H1 (cell line): Measurements from ENCODE around the gene SYT17. TPM values are rescaled to one million over a fixed set of nuclear protein-coding genes. Genes with fewer than 3 reads are reported as not detected.

Source experiments
- CTCF ChIA-PET: fragments of 300-600 bp; sonication (Branson Sonifier 250); formaldehyde crosslinking; loops from one replicate; lab custom pipeline; 2021; ENCODE audit not compliant: partially characterized antibody; lab: Charles Lee
- POLR2A ChIA-PET: fragments of 300-600 bp; sonication (Branson Sonifier 250); formaldehyde crosslinking; loops from one replicate; lab custom pipeline; 2021; ENCODE audit warnings: inconsistent platforms; ENCODE audit not compliant: partially characterized antibody; lab: Charles Lee
- DNase-seq, 2 experiments: peaks; one replicate each; pipeline versions ENCODE4 v3.0.0 to v3.0.0-alpha.2; 2010 to 2022; ENCODE audit warnings: low spot score in 2 of 2, low read depth in 1 of 2, mixed read lengths in 1 of 2
- FAIRE-seq: peaks from 2 replicates; lab custom pipeline; 2011; peaks lifted over from hg19 to GRCh38; lab: Jason Lieb, UNC
- H2AFZ ChIP-seq: 2 replicates; pipeline ENCODE4 v1.8.1; 2012; ENCODE audit warnings: low read length, inconsistent platforms
- H2AK5ac ChIP-seq: 2 replicates; pipeline ENCODE4 v1.6.1; 2013; ENCODE audit warnings: low read depth, low read length
- H2BK120ac ChIP-seq: replicated peaks from 2 replicates; pipeline ENCODE3; 2013; ENCODE audit warnings: low read depth, low read length, inconsistent platforms
- H2BK12ac ChIP-seq: 2 replicates; pipeline ENCODE4 v1.6.1; 2013; ENCODE audit warnings: low read depth, low read length
- H2BK15ac ChIP-seq: 2 replicates; pipeline ENCODE4 v1.6.1; 2013; ENCODE audit warnings: low read length
- H2BK20ac ChIP-seq: 2 replicates; pipeline ENCODE4 v1.6.1; 2013; ENCODE audit warnings: low read length
- H2BK5ac ChIP-seq: 2 replicates; pipeline ENCODE4 v1.6.1; 2013; ENCODE audit warnings: low read depth, low read length
- H3K14ac ChIP-seq: 2 replicates; pipeline ENCODE4 v1.6.1; 2013; ENCODE audit warnings: inconsistent platforms; ENCODE audit not compliant: insufficient read length
- H3K18ac ChIP-seq: 2 replicates; pipeline ENCODE4 v1.6.1; 2013; ENCODE audit warnings: low read length; ENCODE audit errors: extremely low read depth
- H3K23ac ChIP-seq: 2 replicates; pipeline ENCODE4 v1.6.1; 2013; ENCODE audit warnings: inconsistent platforms; ENCODE audit not compliant: insufficient read length
- H3K23me2 ChIP-seq: 2 replicates; pipeline ENCODE4 v1.6.1; 2013; ENCODE audit warnings: low read depth, low read length
- H3K27ac ChIP-seq: 2 replicates; pipeline ENCODE4 v1.6.1; 2011; ENCODE audit warnings: low read depth, low read length, inconsistent platforms
- H3K27me3 ChIP-seq, 4 experiments: replicated peaks in 1 of 4; 1 replicate in 1 of 4; 2 replicates in 3 of 4; pipeline versions ENCODE4 v1.6.1 to v1.8.1; 2011 to 2013; ENCODE audit warnings: low read length in 3 of 4, mild to moderate bottlenecking in 3 of 4, inconsistent platforms in 2 of 4, mixed read lengths in 2 of 4, moderate library complexity in 1 of 4; ENCODE audit not compliant: control insufficient read depth in 3 of 4, insufficient read depth in 3 of 4; ENCODE audit errors: extremely low read depth in 1 of 4
- H3K36me3 ChIP-seq, 4 experiments: 2 replicates each; pipeline versions ENCODE4 v1.6.1 to v1.8.1; 2011 to 2013; ENCODE audit warnings: mild to moderate bottlenecking in 4 of 4, low read length in 3 of 4, moderate library complexity in 2 of 4, control low read depth in 1 of 4, inconsistent platforms in 1 of 4; ENCODE audit not compliant: insufficient read depth in 4 of 4, control insufficient read depth in 2 of 4
- H3K4ac ChIP-seq: replicated peaks from 2 replicates; pipeline ENCODE3; 2013; ENCODE audit warnings: low read length, low read depth, mixed read lengths, inconsistent platforms; ENCODE audit not compliant: insufficient read length
- H3K4me1 ChIP-seq, 4 experiments: replicated peaks in 1 of 4; 1 replicate in 1 of 4; 2 replicates in 3 of 4; pipeline versions ENCODE4 v1.6.1 to v1.8.1; 2011 to 2013; ENCODE audit warnings: low read length in 3 of 4, inconsistent platforms in 2 of 4, mixed read lengths in 1 of 4; ENCODE audit not compliant: insufficient read depth in 4 of 4, control insufficient read depth in 3 of 4
- H3K4me2 ChIP-seq, 2 experiments: 2 replicates each; pipeline versions ENCODE4 v1.6.1 to v1.8.1; 2011 to 2013; ENCODE audit warnings: low read depth in 2 of 2, low read length in 2 of 2, control low read depth in 1 of 2, inconsistent platforms in 1 of 2, mild to moderate bottlenecking in 1 of 2; ENCODE audit not compliant: insufficient read depth in 1 of 2
- H3K4me3 ChIP-seq, 4 experiments: fragments of 200-600, 300-600 bp in 1 of 4; sonication (generic), shearing (Covaris generic), sonication (Bioruptor Twin) in 1 of 4; 2 replicates each; pipeline versions ENCODE4 v1.5.1 to v1.8.1; 2011 to 2016; ENCODE audit warnings: low read length in 4 of 4, low read depth in 3 of 4, control low read depth in 2 of 4, inconsistent platforms in 2 of 4, mild to moderate bottlenecking in 2 of 4, mixed read lengths in 1 of 4, moderate library complexity in 1 of 4; ENCODE audit not compliant: insufficient read depth in 2 of 4; ENCODE audit errors: extremely low read depth in 1 of 4
- H3K56ac ChIP-seq: replicated peaks from 2 replicates; pipeline ENCODE3; 2013; ENCODE audit warnings: low read depth, mild to moderate bottlenecking, mixed read lengths, low read length, inconsistent platforms; ENCODE audit not compliant: insufficient read length
- H3K79me1 ChIP-seq: 2 replicates; pipeline ENCODE4 v1.6.1; 2013; ENCODE audit warnings: low read depth, low read length, control low read depth
- H3K79me2 ChIP-seq, 2 experiments: 2 replicates each; pipeline versions ENCODE4 v1.6.1 to v1.8.1; 2012 to 2013; ENCODE audit warnings: low read length in 2 of 2, mild to moderate bottlenecking in 2 of 2, inconsistent platforms in 1 of 2; ENCODE audit not compliant: insufficient read depth in 2 of 2, control insufficient read depth in 1 of 2
- H3K9ac ChIP-seq, 4 experiments: replicated peaks in 1 of 4; 1 replicate in 1 of 4; 2 replicates in 3 of 4; pipeline versions ENCODE4 v1.6.1 to v1.8.1; 2011 to 2013; ENCODE audit warnings: low read depth in 3 of 4, low read length in 3 of 4, control low read depth in 2 of 4, mild to moderate bottlenecking in 2 of 4, moderate library complexity in 2 of 4, inconsistent platforms in 1 of 4; ENCODE audit errors: extremely low read depth in 1 of 4
- H3K9me3 ChIP-seq, 2 experiments: 2 replicates each; pipeline versions ENCODE4 v1.6.1 to v1.8.1; 2012 to 2013; ENCODE audit warnings: mild to moderate bottlenecking in 2 of 2, moderate library complexity in 2 of 2, control low read depth in 1 of 2, inconsistent platforms in 1 of 2, low read depth in 1 of 2, low read length in 1 of 2, mixed read lengths in 1 of 2; ENCODE audit not compliant: insufficient read depth in 2 of 2
- H4K20me1 ChIP-seq, 2 experiments: replicated peaks in 1 of 2; 2 replicates each; pipeline versions ENCODE3 to v1.8.1; 2011 to 2013; ENCODE audit warnings: inconsistent platforms in 2 of 2, low read length in 2 of 2, mild to moderate bottlenecking in 1 of 2; ENCODE audit not compliant: insufficient read depth in 2 of 2, control insufficient read depth in 1 of 2
- H4K5ac ChIP-seq: 2 replicates; pipeline ENCODE4 v1.6.1; 2013; ENCODE audit warnings: low read length, low read depth, mixed read lengths, inconsistent platforms; ENCODE audit not compliant: insufficient read length
- H4K8ac ChIP-seq: 2 replicates; pipeline ENCODE4 v1.8.0; 2013; ENCODE audit warnings: mild to moderate bottlenecking, moderate library complexity, low read length, inconsistent platforms; ENCODE audit not compliant: insufficient read depth; ENCODE audit errors: extremely low read depth
- H4K91ac ChIP-seq: replicated peaks from 2 replicates; pipeline ENCODE3; 2013; ENCODE audit warnings: low read length, mixed read lengths, inconsistent platforms; ENCODE audit not compliant: insufficient read length
- CEBPB ChIP-seq: IDR thresholded peaks from 2 replicates; pipeline ENCODE4 v1.6.1; 2012; ENCODE audit warnings: low read depth, low read length
- GABPA ChIP-seq: IDR thresholded peaks from 2 replicates; pipeline ENCODE4 v1.6.1; 2011; ENCODE audit warnings: mild to moderate bottlenecking, low read length, moderate library complexity, borderline replicate concordance; ENCODE audit not compliant: insufficient read depth
- HDAC2 ChIP-seq, 2 experiments: fragments of 300-600 bp in 1 of 2; sonication (generic) in 1 of 2; IDR thresholded peaks; 2 replicates each; pipeline ENCODE4 v1.6.1; 2011 to 2012; ENCODE audit warnings: low read depth in 2 of 2, low read length in 2 of 2, mild to moderate bottlenecking in 2 of 2, moderate library complexity in 2 of 2, borderline replicate concordance in 1 of 2, inconsistent platforms in 1 of 2
- KDM1A ChIP-seq: fragments of 200-600, 300-600 bp; sonication (generic); IDR thresholded peaks from 2 replicates; pipeline ENCODE4 v1.7.1; 2016; ENCODE audit warnings: mild to moderate bottlenecking, low read length, borderline replicate concordance
- KDM5A ChIP-seq: fragments of 200-600 bp; IDR thresholded peaks from 2 replicates; pipeline ENCODE4 v1.7.1; 2012; ENCODE audit warnings: mild to moderate bottlenecking, low read length, inconsistent platforms, mixed read lengths
- RXRA ChIP-seq: IDR thresholded peaks from 2 replicates; pipeline ENCODE4 v1.6.1; 2011; ENCODE audit warnings: low read depth, mild to moderate bottlenecking, low read length, moderate library complexity; ENCODE audit not compliant: insufficient read depth
- WGBS, 2 experiments: shearing (Covaris generic) in 1 of 2; methylation state at CpG; one replicate each; pipeline versions ENCODE4 v1.1.6 to v1.1.7; 2013 to 2015; ENCODE audit warnings: low lambda C conversion rate in 2 of 2, mixed read lengths in 2 of 2, inconsistent platforms in 1 of 2, low coverage in 1 of 2, missing lambda C conversion rate in 1 of 2; ENCODE audit not compliant: insufficient replicate concordance in 2 of 2, insufficient coverage in 1 of 2, insufficient read length in 1 of 2; ENCODE audit errors: extremely low coverage in 1 of 2, missing lambda C conversion rate in 1 of 2; 5-methylcytosine and 5-hydroxymethylcytosine counted together
- polyA plus RNA-seq, 7 experiments: library from polyadenylated mRNA; depleted of rRNA in 3 of 7; stranded (reverse) in 5 of 7; unstranded in 2 of 7; fragments of >200 nt in 5 of 7; fragments of 200-250 nt in 2 of 7; gene quantifications; 1 replicate in 5 of 7; 2 replicates in 1 of 7; 4 replicates in 1 of 7; pipeline versions ENCODE4 v1.2.1 to v1.2.3, GENCODE V29; 2011 to 2013; ENCODE audit warnings: missing spikeins in 2 of 7, mixed read lengths in 2 of 7
- total RNA-seq: library from RNA; stranded (reverse); fragmentation: NEBNext Ultra II Directional; extraction: Animal tissue kit (Norgen Biotek cat#: 25700); gene quantifications from 2 replicates; pipeline ENCODE4 v1.2.1, GENCODE V29; 2021

SYT17 gene
- total and polyA plus RNA-seq, 2 of the 8 experiments (the other 6 are each of a cell fraction or from before 2014, with no cell fraction given) = 5.8 to 18.1 TPM

- H4K8ac ChIP-seq = no peak overlapping the region
- H4K5ac ChIP-seq = no peak overlapping the region
- H3K18ac ChIP-seq = no peak overlapping the region
- H3K27me3 ChIP-seq = no peaks in the 10 kb centered on the region
- POLR2A ChIA-PET = interaction anchor here (0.7 kb wide), 1 partner anchor 20 kb away, joined by 3 read pairs; no protein-coding TSS in a partner anchor
- H4K91ac ChIP-seq = no peak overlapping the region
- CTCF ChIA-PET = interaction anchor here (1.1 to 2.1 kb wide), 9 partner anchors 12 to 88 kb away, joined by 3 to 11 read pairs (median 4); no protein-coding TSS in a partner anchor
- no peak overlapping the region for H2BK120ac ChIP-seq
- no peak overlapping the region for H2BK15ac ChIP-seq
- no peak overlapping the region for H3K27ac ChIP-seq
- no peaks in the 10 kb centered on the region for H3K79me1 ChIP-seq
- DNase-seq = no peak
- no peak overlapping the region for H3K4ac ChIP-seq
- H2AFZ ChIP-seq = 0 out of 2 replicates have a peak overlapping the region, but pooled peaks have one; percentile 65
- H2BK20ac ChIP-seq = no peak overlapping the region
- H3K36me3 ChIP-seq = no peaks in the 10 kb centered on the region
- no peaks in the 10 kb centered on the region for H3K9me3 ChIP-seq
- H3K14ac ChIP-seq = no peak overlapping the region
- H4K20me1 ChIP-seq = no peaks in the 10 kb centered on the region
- H3K23ac ChIP-seq = no peak overlapping the region
- no peaks in the 10 kb centered on the region for H3K79me2 ChIP-seq
- 81% methylated on average over 8 of the region's 10 CpGs; no CpG with 5 or more reads in 1 of the 2 experiments for WGBS, 2 experiments
- H2BK12ac ChIP-seq = no peak overlapping the region
- no peak for FAIRE-seq
- H3K4me3 ChIP-seq = no peak overlapping the region
- no peak for TF ChIP-seq KDM1A
- TF ChIP-seq RXRA = no peak
- no peak for TF ChIP-seq CEBPB
- no peak for TF ChIP-seq GABPA
- no peak for TF ChIP-seq KDM5A
- TF ChIP-seq HDAC2 (IDR thresholded peaks at IDR 0.05; ENCODE audit: borderline replicate concordance in 1 of 2, low read depth in 2 of 2, low read length in 2 of 2) = no peak
- H3K23me2 ChIP-seq = no peaks in the 10 kb centered on the region
- H3K9ac ChIP-seq = no peak overlapping the region
- H3K4me2 ChIP-seq = no peak overlapping the region
- H2BK5ac ChIP-seq = no peak overlapping the region
- H3K56ac ChIP-seq = no peak overlapping the region
- H2AK5ac ChIP-seq = no peak overlapping the region
- H3K4me1 ChIP-seq = peaks cover 0 to 11% (median 6%) of the 10 kb centered on the region in 4 experiments; a peak in 5 of 7 replicates
Observed at GRCh38 chr16:19135201-19135842, 32.7 kb upstream of the SYT17 start.
